HUES48 (cell line): ENCODE measurements around the gene RSPO3.
"Not testable (repeated sequence)": the region's sequence is repeated elsewhere in the genome, so short reads cannot be mapped to it uniquely, and the experiment has no call there.

Experiments
- H3K27ac ChIP-seq: one replicate; pipeline ENCODE4 v1.7.0; 2013; ENCODE audit warnings: low read depth, low read length, inconsistent platforms
- H3K27me3 ChIP-seq: 2 replicates; pipeline ENCODE4 v1.6.1; 2013; ENCODE audit warnings: mild to moderate bottlenecking, low read length; ENCODE audit not compliant: control insufficient read depth, insufficient read depth
- H3K36me3 ChIP-seq: 2 replicates; pipeline ENCODE4 v1.6.1; 2013; ENCODE audit warnings: low read length; ENCODE audit not compliant: control insufficient read depth, insufficient read depth
- H3K4me1 ChIP-seq: 2 replicates; pipeline ENCODE4 v1.6.1; 2013; ENCODE audit warnings: mild to moderate bottlenecking, low read length; ENCODE audit not compliant: control insufficient read depth, insufficient read depth
- H3K4me3 ChIP-seq: 2 replicates; pipeline ENCODE4 v1.5.1; 2013; ENCODE audit warnings: mild to moderate bottlenecking, low read depth, low read length
- H3K9ac ChIP-seq: 2 replicates; pipeline ENCODE4 v1.6.1; 2013; ENCODE audit warnings: mild to moderate bottlenecking, low read depth, low read length, moderate library complexity
- H3K9me3 ChIP-seq: 2 replicates; pipeline ENCODE4 v1.6.1; 2013; ENCODE audit warnings: low read length; ENCODE audit not compliant: control insufficient read depth, insufficient read depth

Gene RSPO3

DNA sequence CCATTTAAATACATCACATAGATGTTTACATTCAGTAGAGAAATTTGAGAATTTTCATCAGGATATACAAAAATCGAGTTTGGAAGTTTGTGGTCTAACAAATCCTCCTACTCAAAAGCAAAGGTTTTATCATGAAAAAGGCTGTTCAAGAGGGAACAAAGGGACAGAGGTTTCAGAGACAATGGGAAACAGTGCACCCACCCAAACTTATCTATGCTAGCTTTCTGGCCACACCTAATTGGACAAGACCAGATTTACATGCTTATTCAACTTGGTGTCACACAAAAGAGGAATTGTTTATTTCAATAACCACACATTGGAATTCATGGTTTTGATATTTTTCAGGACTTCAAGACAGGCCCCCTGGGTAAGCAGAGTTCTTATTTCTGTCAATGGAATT is 28.4 kb upstream of the RSPO3 start:
- H3K9ac ChIP-seq, result no peak overlapping the region
- H3K27ac ChIP-seq, result no peak overlapping the region
- H3K27me3 ChIP-seq, result no peaks in the 10 kb centered on the region
- no peaks in the 10 kb centered on the region for H3K36me3 ChIP-seq
- H3K4me3 ChIP-seq, result no peak overlapping the region
- peaks cover 10% of the 10 kb centered on the region for H3K4me1 ChIP-seq
- no peaks in the 10 kb centered on the region for H3K9me3 ChIP-seq

DNA sequence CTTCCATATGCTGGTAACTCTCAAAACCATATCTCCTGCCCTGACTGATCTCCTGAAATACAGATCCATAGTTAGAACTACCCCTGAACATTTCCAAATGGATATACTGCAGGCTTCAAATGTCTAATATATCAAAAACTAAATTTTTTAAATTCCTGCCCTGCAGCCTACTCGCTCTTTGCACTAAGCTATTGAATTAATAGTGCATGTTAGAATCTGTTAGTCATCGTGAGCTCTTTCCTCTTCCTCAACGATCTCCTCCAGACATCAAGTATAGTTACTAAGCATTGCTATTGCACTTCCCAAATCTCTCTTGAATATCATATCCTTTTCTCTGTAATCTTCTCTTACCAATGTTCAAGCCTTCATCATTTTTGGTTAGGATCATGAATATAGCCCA is 26.0 kb upstream of the RSPO3 start:
- no peak overlapping the region for H3K9ac ChIP-seq
- no peak overlapping the region for H3K27ac ChIP-seq
- H3K36me3 ChIP-seq, result no peaks in the 10 kb centered on the region
- no peak overlapping the region for H3K4me3 ChIP-seq
- no peaks in the 10 kb centered on the region for H3K9me3 ChIP-seq
- H3K27me3 ChIP-seq, result no peaks in the 10 kb centered on the region
- peaks cover 10% of the 10 kb centered on the region for H3K4me1 ChIP-seq

DNA sequence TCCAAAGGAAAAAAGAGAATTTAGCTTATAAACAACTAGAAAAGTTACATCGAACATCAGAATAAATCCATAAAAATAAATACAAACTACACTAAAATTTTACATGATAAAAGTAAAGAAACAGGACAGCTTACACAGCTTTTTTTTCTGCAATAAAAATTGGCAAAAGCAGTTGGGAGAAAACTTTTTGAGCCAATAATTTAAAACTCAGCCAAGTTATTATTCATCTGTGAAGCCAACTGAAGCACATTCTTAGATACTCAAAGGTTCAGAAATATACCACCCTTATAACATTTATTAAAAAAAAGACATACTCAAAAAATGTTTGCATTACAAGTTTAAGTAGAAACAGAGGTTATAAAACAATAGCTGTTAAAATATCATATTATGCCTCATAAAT is 23.7 kb upstream of the RSPO3 start:
- Histone ChIP-seq H3K4me1 (peaks cover 7% of the 10 kb centered on the region), H3K9me3 (no peaks in the 10 kb centered on the region), H3K9ac (no peak overlapping the region), H3K27ac (no peak overlapping the region), H3K27me3 (no peaks in the 10 kb centered on the region), H3K4me3 (no peak overlapping the region), H3K36me3 (no peaks in the 10 kb centered on the region)

DNA sequence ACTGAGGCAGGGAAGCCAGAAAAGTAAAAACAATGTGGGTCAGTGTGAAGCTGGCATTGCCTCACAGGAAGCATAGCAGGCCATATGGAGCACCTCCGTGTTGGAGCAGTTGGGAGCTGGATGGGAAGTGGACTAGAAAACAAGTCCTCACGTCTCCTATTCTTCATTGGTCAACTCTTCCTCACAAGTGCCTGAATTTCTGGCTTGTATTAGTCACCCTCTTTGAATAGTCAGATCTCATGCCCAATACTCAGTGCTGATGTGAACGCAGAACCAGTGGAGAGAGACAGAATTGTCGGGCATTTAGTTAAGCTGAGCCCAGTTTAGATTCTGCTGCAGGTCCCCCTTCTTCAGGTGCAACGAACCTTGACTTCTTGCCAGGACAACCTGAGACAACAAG is 22.3 kb upstream of the RSPO3 start:
- no peaks in the 10 kb centered on the region for H3K27me3 ChIP-seq
- H3K4me1 ChIP-seq, result no peaks in the 10 kb centered on the region
- H3K9me3 ChIP-seq, result no peaks in the 10 kb centered on the region
- no peak overlapping the region for H3K4me3 ChIP-seq
- no peak overlapping the region for H3K27ac ChIP-seq
- no peak overlapping the region for H3K9ac ChIP-seq
- no peaks in the 10 kb centered on the region for H3K36me3 ChIP-seq

DNA sequence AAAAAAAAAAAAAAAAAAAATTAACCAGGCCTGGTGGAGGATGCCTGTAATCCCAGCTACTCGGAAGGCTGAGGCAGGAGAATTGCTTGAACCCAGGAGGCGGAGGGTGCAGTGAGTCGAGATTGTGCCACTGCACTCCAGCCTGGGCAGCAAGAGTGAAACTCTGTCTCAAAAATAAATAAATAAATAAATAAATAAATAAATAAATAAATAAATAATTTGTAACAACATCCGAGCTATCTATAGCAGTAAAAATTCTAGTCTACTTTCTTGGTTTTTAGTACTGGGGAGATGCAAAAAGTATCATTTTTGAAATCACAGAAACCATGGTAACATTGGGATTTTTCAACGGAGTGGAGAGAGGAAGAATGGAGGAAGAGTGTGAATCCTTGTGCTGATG is 21.0 kb upstream of the RSPO3 start:
- H3K9ac ChIP-seq, H3K36me3 ChIP-seq, H3K4me1 ChIP-seq, H3K27me3 ChIP-seq, H3K9me3 ChIP-seq, H3K4me3 ChIP-seq, H3K27ac ChIP-seq: not testable (repeated sequence)

DNA sequence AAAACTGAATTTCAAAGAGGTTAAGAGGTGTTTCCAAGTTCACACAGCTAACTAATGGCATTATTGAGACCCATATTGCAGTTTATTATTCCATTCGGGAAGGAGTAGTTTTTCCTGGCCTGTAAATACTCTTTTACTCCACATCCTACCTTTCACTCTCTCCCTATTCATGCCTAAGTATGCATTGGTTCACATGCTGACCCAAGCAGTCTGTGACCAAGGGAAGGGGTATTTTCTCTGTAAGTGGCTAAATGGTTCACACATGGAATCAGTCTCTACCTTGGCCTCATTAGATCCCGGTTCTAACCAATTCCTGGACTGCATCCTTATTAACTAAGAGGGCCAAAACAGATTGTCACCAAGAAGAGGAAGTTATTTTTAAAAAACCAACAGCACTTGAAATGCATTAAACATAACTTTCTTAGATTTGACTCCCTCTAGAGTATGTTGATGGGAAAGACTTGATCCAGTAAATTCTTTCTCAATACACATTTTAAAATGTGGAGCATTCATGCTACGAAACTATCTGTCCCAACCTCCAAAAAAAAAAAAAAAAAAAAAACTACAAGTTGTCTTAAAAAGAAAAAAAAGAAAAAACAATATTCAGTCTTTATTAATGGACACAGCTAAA is 17.8 kb upstream of the RSPO3 start:
- no peaks in the 10 kb centered on the region for H3K36me3 ChIP-seq
- H3K27ac ChIP-seq, result no peak overlapping the region
- H3K9me3 ChIP-seq, result no peaks in the 10 kb centered on the region
- H3K9ac ChIP-seq, result no peak overlapping the region
- no peak overlapping the region for H3K4me3 ChIP-seq
- H3K4me1 ChIP-seq, result no peaks in the 10 kb centered on the region
- H3K27me3 ChIP-seq, result no peaks in the 10 kb centered on the region

DNA sequence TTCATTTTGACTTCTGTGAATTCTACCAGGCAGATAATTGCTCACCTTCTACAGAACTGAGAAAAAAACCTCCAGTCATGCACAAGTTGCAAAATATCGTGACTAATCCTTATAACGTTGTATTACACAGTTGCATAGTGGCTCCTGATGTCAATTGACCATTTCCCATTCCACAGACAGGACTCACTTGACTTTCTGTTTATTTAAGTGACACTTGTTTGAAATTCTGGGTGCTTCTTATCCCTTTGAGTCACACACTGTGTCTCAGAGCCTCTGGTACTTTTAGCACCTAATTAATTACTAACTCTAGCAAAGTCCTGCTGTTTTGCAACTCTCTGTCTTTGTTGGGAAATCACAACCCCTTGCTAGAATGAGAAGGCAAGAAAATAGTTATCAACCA is 16.2 kb upstream of the RSPO3 start:
- H3K9me3 ChIP-seq, result no peaks in the 10 kb centered on the region
- no peaks in the 10 kb centered on the region for H3K4me1 ChIP-seq
- H3K9ac ChIP-seq, result no peak overlapping the region
- H3K4me3 ChIP-seq, result no peak overlapping the region
- no peaks in the 10 kb centered on the region for H3K36me3 ChIP-seq
- peak overlapping the region; percentile 42 for H3K27ac ChIP-seq
- no peaks in the 10 kb centered on the region for H3K27me3 ChIP-seq

DNA sequence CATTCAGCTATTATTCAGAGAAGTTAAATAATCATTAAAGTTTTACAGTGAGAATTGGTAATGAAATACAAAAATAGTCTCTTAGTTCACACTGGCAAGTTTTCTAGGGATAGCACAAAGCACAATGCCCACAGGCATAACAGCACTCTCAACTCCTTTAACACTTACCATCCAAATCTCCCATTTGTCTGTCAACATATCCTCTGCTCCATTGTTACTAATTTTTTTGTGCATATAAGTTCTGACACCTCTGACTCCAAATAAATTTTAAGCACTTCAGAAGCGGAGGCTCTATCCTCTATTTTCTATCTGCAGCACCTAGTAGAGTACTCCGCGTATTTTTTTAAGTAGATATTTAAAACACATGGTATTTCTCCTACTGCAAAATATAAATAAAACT is 15.6 kb upstream of the RSPO3 start:
- Histone ChIP-seq H3K4me3 (no peak overlapping the region), H3K4me1 (no peaks in the 10 kb centered on the region), H3K9ac (no peak overlapping the region), H3K9me3 (no peaks in the 10 kb centered on the region), H3K27ac (peak overlapping the region; percentile 42), H3K36me3 (no peaks in the 10 kb centered on the region), H3K27me3 (no peaks in the 10 kb centered on the region)

DNA sequence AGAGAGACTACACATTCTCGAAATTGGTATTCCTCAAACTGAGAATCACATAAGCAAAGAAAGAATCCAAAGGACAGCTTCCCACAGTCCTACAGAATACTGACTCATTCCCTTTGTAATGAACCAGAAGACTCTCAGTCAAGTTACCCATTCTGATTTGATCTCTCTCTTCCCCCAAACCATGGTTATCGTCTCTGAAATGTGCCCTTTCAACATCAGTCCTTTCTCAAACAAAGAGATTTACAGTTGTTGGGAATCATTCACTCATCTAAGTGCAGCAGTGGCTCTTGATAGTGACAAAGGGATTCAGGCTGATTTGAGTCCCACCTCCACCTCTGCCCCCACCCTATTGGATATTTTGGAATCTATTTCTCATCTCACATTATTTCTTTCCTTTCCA is 15.0 kb upstream of the RSPO3 start:
- no peak overlapping the region for H3K4me3 ChIP-seq
- H3K9me3 ChIP-seq, result no peaks in the 10 kb centered on the region
- no peak overlapping the region for H3K9ac ChIP-seq
- peak overlapping the region; percentile 53 for H3K27ac ChIP-seq
- no peaks in the 10 kb centered on the region for H3K4me1 ChIP-seq
- no peaks in the 10 kb centered on the region for H3K27me3 ChIP-seq
- H3K36me3 ChIP-seq, result no peaks in the 10 kb centered on the region

DNA sequence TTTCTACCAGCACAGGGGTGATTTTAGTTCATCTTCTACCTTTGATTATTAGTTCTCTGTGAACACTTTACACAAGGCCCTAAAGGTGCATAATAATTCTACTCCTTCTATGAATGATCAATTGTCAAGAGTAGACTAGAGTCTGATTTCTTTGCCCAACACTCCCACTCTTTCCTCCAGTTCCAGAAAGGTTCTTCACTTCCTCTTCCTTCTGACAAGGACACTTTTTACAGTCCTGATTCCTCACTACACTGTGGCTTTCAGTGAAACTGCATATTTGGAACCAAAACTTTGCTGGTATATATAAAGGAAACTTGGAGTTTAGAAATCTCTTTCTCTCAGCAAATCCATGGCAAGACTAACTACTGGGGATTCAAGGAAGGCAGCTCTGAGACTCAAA is 10.6 kb upstream of the RSPO3 start:
- H3K36me3 ChIP-seq, result no peaks in the 10 kb centered on the region
- H3K27ac ChIP-seq, result no peak overlapping the region
- H3K9me3 ChIP-seq, result no peaks in the 10 kb centered on the region
- H3K9ac ChIP-seq, result no peak overlapping the region
- H3K4me1 ChIP-seq, result no peaks in the 10 kb centered on the region
- no peak overlapping the region for H3K4me3 ChIP-seq
- no peaks in the 10 kb centered on the region for H3K27me3 ChIP-seq

DNA sequence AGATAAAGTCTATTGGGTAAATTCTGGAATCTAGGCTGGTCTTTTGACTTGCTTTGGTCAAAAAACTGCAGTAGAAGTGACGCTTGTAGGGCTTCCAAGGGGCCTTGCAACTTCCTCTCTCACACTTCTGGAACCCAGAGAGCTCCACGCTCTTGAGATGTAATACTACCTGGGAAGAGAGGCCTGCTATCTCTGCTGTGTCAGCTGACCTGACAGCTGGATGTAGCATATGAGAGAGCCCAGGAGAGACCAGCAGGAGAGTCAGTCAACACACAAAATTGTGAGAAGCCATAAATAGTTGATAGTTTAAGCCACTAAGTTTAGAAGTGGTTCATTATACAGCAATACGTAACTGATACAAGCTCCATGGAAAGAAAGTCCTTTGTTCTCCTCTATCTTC is 7.8 kb upstream of the RSPO3 start:
- H3K9me3 ChIP-seq, result no peaks in the 10 kb centered on the region
- no peak overlapping the region for H3K4me3 ChIP-seq
- no peaks in the 10 kb centered on the region for H3K4me1 ChIP-seq
- peaks cover 10% of the 10 kb centered on the region for H3K27me3 ChIP-seq
- H3K27ac ChIP-seq, result no peak overlapping the region
- H3K36me3 ChIP-seq, result no peaks in the 10 kb centered on the region
- H3K9ac ChIP-seq, result no peak overlapping the region

DNA sequence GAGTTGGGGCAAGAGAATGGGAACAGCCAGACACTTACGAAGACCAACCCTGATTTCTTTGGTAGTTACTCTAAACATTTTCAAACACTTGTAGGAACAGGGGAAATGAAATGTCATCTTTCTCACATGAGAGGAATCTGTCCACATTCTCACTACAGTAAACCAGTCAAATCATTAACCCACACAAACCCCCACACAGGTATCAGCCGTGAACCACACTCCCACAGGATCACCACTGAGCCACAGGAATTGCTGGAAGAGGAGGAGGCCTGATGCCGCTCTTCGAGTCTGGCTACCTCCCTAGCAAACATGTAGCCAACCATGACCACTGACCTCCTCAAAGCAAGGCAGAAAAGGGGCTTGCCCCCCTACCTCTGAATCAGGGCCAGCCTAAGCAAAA is 6.9 kb upstream of the RSPO3 start:
- peaks cover 18% of the 10 kb centered on the region for H3K27me3 ChIP-seq
- H3K4me1 ChIP-seq, result no peaks in the 10 kb centered on the region
- H3K36me3 ChIP-seq, result no peaks in the 10 kb centered on the region
- H3K9ac ChIP-seq, result no peak overlapping the region
- no peaks in the 10 kb centered on the region for H3K9me3 ChIP-seq
- H3K4me3 ChIP-seq, result no peak overlapping the region
- no peak overlapping the region for H3K27ac ChIP-seq
